Measurements from ENCODE around the gene LATS2.

The LATS2 gene

DNA sequence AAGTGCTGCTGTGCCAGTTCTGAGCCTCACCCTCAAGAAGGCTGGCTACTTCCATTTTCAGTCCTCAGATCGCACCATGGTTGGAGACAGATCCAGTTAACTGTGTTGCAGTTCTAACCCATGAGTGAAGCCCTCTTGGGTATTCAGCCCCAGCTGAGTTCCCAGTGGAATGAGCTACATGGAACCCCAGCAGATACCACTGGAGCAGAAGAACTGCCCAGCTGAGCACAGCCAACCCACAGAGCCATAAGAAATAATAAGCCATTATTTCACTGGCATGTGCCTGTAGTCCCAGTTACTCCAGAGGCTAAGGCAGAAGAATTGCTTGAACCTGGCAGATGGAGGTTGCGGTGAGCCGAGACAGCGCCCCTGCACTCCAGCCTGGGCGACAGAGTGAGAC is 59.9 kb downstream of the LATS2 start:
- H3K4me2 ChIP-seq (ENCODE audit: low read length): no peak overlapping the region
- no peak overlapping the region for H4K91ac ChIP-seq (ENCODE audit: low read depth, low read length)
- no peaks in the 10 kb centered on the region for H3K9me3 ChIP-seq (ENCODE audit: insufficient read depth, low read depth, low read length)
- H4K8ac ChIP-seq (ENCODE audit: low read depth, low read length): no peak overlapping the region
- H3K18ac ChIP-seq (ENCODE audit: low read length): no peak overlapping the region
- no peak overlapping the region for H3K14ac ChIP-seq (ENCODE audit: low read length)
- peaks cover 10% of the 10 kb centered on the region for H3K79me2 ChIP-seq (ENCODE audit: control insufficient read depth, insufficient read depth, low read length, poor library complexity)
- no peak overlapping the region for H4K12ac ChIP-seq (ENCODE audit: low read depth, low read length)
- no peak overlapping the region for H2AK5ac ChIP-seq (ENCODE audit: low read length)
- H3K36me3 ChIP-seq (ENCODE audit: control insufficient read depth in 1 of 2, insufficient read depth in 2 of 2, low read length in 2 of 2): peaks cover 9 to 15% of the 10 kb centered on the region in 2 experiments
- no peaks in the 10 kb centered on the region for H3K79me1 ChIP-seq (ENCODE audit: low read length)
- no peak overlapping the region for H2AFZ ChIP-seq (ENCODE audit: insufficient read depth, low read length, poor library complexity)
- no peak overlapping the region for H2BK12ac ChIP-seq (ENCODE audit: low read length)
- peak overlapping the region; percentile 72 for H3K4ac ChIP-seq (ENCODE audit: low read depth, low read length)
- H3K4me1 ChIP-seq (ENCODE audit: control insufficient read depth in 1 of 2, insufficient read depth in 2 of 2, low read length in 2 of 2): peaks cover 0 to 2% of the 10 kb centered on the region in 2 experiments
- H2BK5ac ChIP-seq (ENCODE audit: low read depth, low read length, poor library complexity): no peak overlapping the region
- H3K27ac ChIP-seq (ENCODE audit: low read depth, low read length): no peak overlapping the region
- no peak for DNase-seq
- no peak overlapping the region for H3K9ac ChIP-seq (ENCODE audit: low read length)
- H2BK120ac ChIP-seq (ENCODE audit: insufficient read depth, low read length, poor library complexity): no peak overlapping the region
- no peak overlapping the region for H3K23ac ChIP-seq (ENCODE audit: low read length)
- H3K27me3 ChIP-seq (ENCODE audit: insufficient read depth, low read length): no peaks in the 10 kb centered on the region
- no peak overlapping the region for H3K4me3 ChIP-seq (ENCODE audit: low read depth, low read length)
- WGBS (ENCODE audit: extremely low coverage, insufficient coverage, insufficient read length): no CpG with 5 or more reads among the region's 5 CpGs

GRCh38 chr13:21000647-21001046 is 60.7 kb downstream of the LATS2 start:
- Histone ChIP-seq H4K12ac (ENCODE audit: low read depth, low read length) (no peak overlapping the region), H3K27me3 (ENCODE audit: insufficient read depth, low read length) (no peaks in the 10 kb centered on the region), H3K27ac (ENCODE audit: low read depth, low read length) (no peak overlapping the region), H3K18ac (ENCODE audit: low read length) (no peak overlapping the region), H3K4me1 (ENCODE audit: control insufficient read depth in 1 of 2, insufficient read depth in 2 of 2, low read length in 2 of 2) (peaks cover 0 to 2% of the 10 kb centered on the region in 2 experiments), H3K4ac (ENCODE audit: low read depth, low read length) (no peak overlapping the region), H3K9ac (ENCODE audit: low read length) (no peak overlapping the region), H2BK12ac (ENCODE audit: low read length) (no peak overlapping the region), H4K91ac (ENCODE audit: low read depth, low read length) (no peak overlapping the region), H3K36me3 (ENCODE audit: control insufficient read depth in 1 of 2, insufficient read depth in 2 of 2, low read length in 2 of 2) (peaks cover 11 to 15% of the 10 kb centered on the region in 2 experiments), H2AK5ac (ENCODE audit: low read length) (no peak overlapping the region), H3K79me2 (ENCODE audit: control insufficient read depth, insufficient read depth, low read length, poor library complexity) (peaks cover 10% of the 10 kb centered on the region), H2BK120ac (ENCODE audit: insufficient read depth, low read length, poor library complexity) (no peak overlapping the region), H3K4me3 (ENCODE audit: low read depth, low read length) (no peak overlapping the region), H3K9me3 (ENCODE audit: insufficient read depth, low read depth, low read length) (no peaks in the 10 kb centered on the region), H3K23ac (ENCODE audit: low read length) (no peak overlapping the region), H3K79me1 (ENCODE audit: low read length) (no peaks in the 10 kb centered on the region), H3K4me2 (ENCODE audit: low read length) (no peak overlapping the region), H2BK5ac (ENCODE audit: low read depth, low read length, poor library complexity) (no peak overlapping the region), H4K8ac (ENCODE audit: low read depth, low read length) (no peak overlapping the region), H2AFZ (ENCODE audit: insufficient read depth, low read length, poor library complexity) (no peak overlapping the region), H3K14ac (ENCODE audit: low read length) (no peak overlapping the region)
- DNase-seq: no peak
- WGBS (ENCODE audit: extremely low coverage, insufficient coverage, insufficient read length): no CpG with 5 or more reads among the region's 1 CpG

DNA sequence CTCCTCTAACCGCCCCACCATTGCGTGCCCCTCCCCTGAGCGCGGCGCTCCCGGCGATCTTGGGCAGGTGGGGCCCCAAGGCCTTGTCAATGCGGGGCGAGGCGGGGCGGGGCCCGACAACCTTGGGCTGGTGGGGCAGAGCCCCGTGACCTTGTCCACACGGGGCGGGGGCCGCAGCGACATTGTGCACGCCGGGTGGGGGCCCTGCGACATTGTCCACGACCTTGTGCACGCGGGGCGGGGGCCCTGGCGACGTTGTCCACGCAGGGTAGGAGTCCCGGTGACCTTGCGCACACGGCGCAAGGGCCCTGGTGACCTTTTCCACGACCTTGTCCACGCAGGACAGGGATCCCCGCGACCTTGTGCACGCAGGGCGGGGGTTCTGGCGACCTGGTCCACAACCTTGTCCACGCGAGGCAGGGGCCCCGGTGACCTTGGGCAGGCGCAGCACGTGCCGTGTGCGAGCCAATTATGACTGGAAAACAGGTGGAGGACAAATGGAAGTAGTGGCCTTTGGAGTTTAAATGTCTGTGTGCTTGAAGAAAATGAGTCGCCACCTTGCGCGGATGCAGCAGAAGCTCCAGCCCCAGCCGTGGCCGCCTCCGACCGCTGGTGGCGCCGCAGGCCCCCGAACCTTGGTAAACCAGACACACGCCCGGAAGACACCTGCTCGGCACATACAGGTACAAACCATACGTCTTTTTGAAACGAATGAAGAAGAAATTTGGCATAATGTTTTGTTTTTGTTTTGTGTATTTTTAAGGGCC is 62.6 kb downstream of the LATS2 start:
- Histone ChIP-seq H3K79me1 (ENCODE audit: low read length) (no peaks in the 10 kb centered on the region), H3K27me3 (ENCODE audit: insufficient read depth, low read length) (no peaks in the 10 kb centered on the region), H3K9me3 (ENCODE audit: insufficient read depth, low read depth, low read length) (no peaks in the 10 kb centered on the region), H3K4me3 (ENCODE audit: low read depth, low read length) (no peak overlapping the region), H3K4me1 (ENCODE audit: control insufficient read depth in 1 of 2, insufficient read depth in 2 of 2, low read length in 2 of 2) (peaks cover 0 to 5% of the 10 kb centered on the region in 2 experiments), H3K27ac (ENCODE audit: low read depth, low read length) (no peak overlapping the region), H3K4ac (ENCODE audit: low read depth, low read length) (no peak overlapping the region), H3K23ac (ENCODE audit: low read length) (no peak overlapping the region), H3K79me2 (ENCODE audit: control insufficient read depth, insufficient read depth, low read length, poor library complexity) (peaks cover 6% of the 10 kb centered on the region), H4K91ac (ENCODE audit: low read depth, low read length) (no peak overlapping the region), H4K12ac (ENCODE audit: low read depth, low read length) (no peak overlapping the region), H2AK5ac (ENCODE audit: low read length) (no peak overlapping the region), H3K9ac (ENCODE audit: low read length) (no peak overlapping the region), H2BK12ac (ENCODE audit: low read length) (no peak overlapping the region), H3K4me2 (ENCODE audit: low read length) (no peak overlapping the region), H2BK120ac (ENCODE audit: insufficient read depth, low read length, poor library complexity) (no peak overlapping the region), H3K36me3 (ENCODE audit: control insufficient read depth in 1 of 2, insufficient read depth in 2 of 2, low read length in 2 of 2) (peaks cover 17 to 21% of the 10 kb centered on the region in 2 experiments), H4K8ac (ENCODE audit: low read depth, low read length) (no peak overlapping the region), H2BK5ac (ENCODE audit: low read depth, low read length, poor library complexity) (no peak overlapping the region), H3K18ac (ENCODE audit: low read length) (no peak overlapping the region), H3K14ac (ENCODE audit: low read length) (no peak overlapping the region), H2AFZ (ENCODE audit: insufficient read depth, low read length, poor library complexity) (no peak overlapping the region)
- no peak for DNase-seq
- no CpG with 5 or more reads among the region's 60 CpGs for WGBS (ENCODE audit: extremely low coverage, insufficient coverage, insufficient read length)

DNA sequence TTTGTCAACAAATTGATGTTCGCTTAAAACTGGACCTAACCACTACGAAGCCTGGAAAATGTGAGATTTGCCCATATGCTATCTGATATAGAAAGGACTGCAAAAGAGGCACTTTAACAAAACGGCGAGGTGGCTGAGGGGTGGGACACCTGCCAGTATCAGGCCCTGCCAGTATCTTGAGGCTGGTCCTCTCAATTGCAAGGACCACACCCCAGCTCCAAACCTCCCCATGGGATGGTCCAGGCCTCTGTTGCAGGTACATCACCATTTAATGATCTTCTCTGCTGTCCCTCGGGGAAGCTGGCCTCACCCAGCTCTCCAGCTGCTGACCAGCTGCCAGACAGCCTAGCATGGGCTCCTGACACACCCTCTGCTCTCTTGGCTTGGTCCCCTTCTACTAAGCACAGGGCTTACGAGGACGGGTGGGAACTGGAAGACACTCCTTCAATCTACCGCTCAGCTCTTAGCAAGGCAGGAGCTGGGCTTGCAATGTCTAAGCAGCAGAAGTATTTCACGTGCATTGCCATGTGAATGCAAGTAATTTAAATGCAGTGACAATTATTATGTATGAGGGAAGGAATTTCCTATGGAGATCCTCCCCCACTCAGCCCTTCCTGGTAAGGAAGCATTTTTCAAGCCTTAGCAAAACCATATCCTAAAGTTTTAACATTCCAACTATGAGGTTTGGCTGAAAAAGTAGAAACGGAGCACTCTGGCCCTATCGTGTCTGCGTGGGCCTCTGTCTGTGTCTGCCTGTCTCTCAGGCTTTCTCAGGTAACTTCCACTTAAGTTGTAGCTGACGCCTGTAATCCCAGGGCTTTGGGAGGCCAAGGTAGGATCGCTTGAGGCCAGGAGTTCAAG is 63.9 kb downstream of the LATS2 start:
- Histone ChIP-seq H2AFZ (ENCODE audit: insufficient read depth, low read length, poor library complexity) (no peak overlapping the region), H3K27me3 (ENCODE audit: insufficient read depth, low read length) (no peaks in the 10 kb centered on the region), H3K4me2 (ENCODE audit: low read length) (no peak overlapping the region), H3K4me1 (ENCODE audit: control insufficient read depth in 1 of 2, insufficient read depth in 2 of 2, low read length in 2 of 2) (peaks cover 0 to 5% of the 10 kb centered on the region in 2 experiments), H4K8ac (ENCODE audit: low read depth, low read length) (no peak overlapping the region), H2AK5ac (ENCODE audit: low read length) (no peak overlapping the region), H3K4me3 (ENCODE audit: low read depth, low read length) (no peak overlapping the region), H3K9me3 (ENCODE audit: insufficient read depth, low read depth, low read length) (no peaks in the 10 kb centered on the region), H3K36me3 (ENCODE audit: control insufficient read depth in 1 of 2, insufficient read depth in 2 of 2, low read length in 2 of 2) (peaks cover 22 to 30% of the 10 kb centered on the region in 2 experiments), H2BK120ac (ENCODE audit: insufficient read depth, low read length, poor library complexity) (no peak overlapping the region), H4K91ac (ENCODE audit: low read depth, low read length) (no peak overlapping the region), H3K23ac (ENCODE audit: low read length) (no peak overlapping the region), H3K27ac (ENCODE audit: low read depth, low read length) (no peak overlapping the region), H3K14ac (ENCODE audit: low read length) (no peak overlapping the region), H3K4ac (ENCODE audit: low read depth, low read length) (peak overlapping the region; percentile 16), H3K9ac (ENCODE audit: low read length) (no peak overlapping the region), H3K18ac (ENCODE audit: low read length) (peak overlapping the region; percentile 1), H2BK5ac (ENCODE audit: low read depth, low read length, poor library complexity) (no peak overlapping the region), H4K12ac (ENCODE audit: low read depth, low read length) (no peak overlapping the region), H2BK12ac (ENCODE audit: low read length) (no peak overlapping the region), H3K79me1 (ENCODE audit: low read length) (no peaks in the 10 kb centered on the region), H3K79me2 (ENCODE audit: control insufficient read depth, insufficient read depth, low read length, poor library complexity) (peaks cover 8% of the 10 kb centered on the region)
- peak; percentile 70 to 89 for DNase-seq
- WGBS (ENCODE audit: extremely low coverage, insufficient coverage, insufficient read length): no CpG with 5 or more reads among the region's 14 CpGs

Data from trophoblast cell (in vitro differentiated cells and primary cell).